ENCODE results near the gene ACTG1.

DNA sequence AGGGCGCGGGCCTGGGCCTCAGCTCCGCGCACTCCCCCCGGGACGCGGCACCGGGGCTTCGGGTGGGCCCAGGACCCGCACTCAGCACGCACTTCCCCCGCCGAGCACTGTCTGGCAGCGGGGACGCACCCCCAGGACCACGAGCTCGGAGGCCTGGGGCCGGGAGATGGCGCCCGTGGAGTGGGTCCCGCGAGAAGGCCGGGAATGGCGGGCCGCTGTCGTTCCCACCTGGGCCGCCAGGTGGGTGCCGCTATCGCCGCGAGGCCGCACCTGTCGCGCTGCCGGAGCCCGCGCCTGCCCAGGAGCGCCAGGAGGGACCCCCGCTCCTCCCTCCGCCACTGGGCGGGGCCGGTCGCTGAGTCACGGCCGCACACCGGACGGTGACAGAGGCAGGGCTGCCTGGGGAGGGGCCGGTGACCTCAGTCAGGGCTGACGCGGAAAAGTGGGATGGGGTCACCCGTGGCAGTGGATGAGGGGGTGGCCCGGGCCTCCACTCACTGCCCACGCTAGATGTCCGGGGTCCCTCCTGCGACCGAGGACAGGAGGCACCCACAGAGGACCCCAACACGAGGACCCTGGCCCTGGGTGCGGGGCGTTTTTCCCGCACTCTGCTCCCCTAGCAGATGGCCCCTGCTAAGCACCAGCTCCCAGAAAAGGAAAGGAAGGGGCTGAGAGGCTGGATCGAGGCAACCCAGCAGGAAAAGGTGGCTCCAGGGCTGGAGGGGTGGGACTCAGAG, 6.9 kb upstream of the ACTG1 start:
- TF ChIP-seq GATA2 (IDR thresholded peaks at IDR 0.05; ENCODE audit: low read depth, low read length) (no peak), GATA3 (IDR thresholded peaks at IDR 0.05; ENCODE audit: low read depth, low read length) (no peak)

Data from SH-SY5Y (cell line).